Sciatic nerve (tissue), 2 donors: ENCODE results near the gene FGG. TPM values are rescaled to one million over a fixed set of nuclear protein-coding genes. Genes with fewer than 3 reads are reported as not detected.

ENCODE experiments used
- ATAC-seq: fragments of 200-7000 bp; cut with Tn5 transposase; one replicate; pipeline ENCODE4 v1.9.1; 2020; ENCODE audit warnings: mild to moderate bottlenecking, moderate library complexity
- DNase-seq: peaks from one replicate; pipeline ENCODE4 v3.0.0-alpha.2; 2020; ENCODE audit warnings: low spot score
- intact Hi-C: fragments of 100-400 bp; cut with DNase I; formaldehyde crosslinking; loops from one replicate; pipeline ENCODE4 v1.14.2; 2022
- total RNA-seq: library from RNA; stranded (reverse); fragmentation: NEBNext Ultra II Directional; extraction: Animal tissue kit (Norgen Biotek cat#: 25700); gene quantifications from one replicate; pipeline ENCODE4 v1.2.1, GENCODE V29; 2021
- donor health status: DM: no; HTN: no; CAD: no.
- donor health status: DM: no; HTN: no; CAD: no.

FGG gene
- total RNA-seq: not detected

- ATAC-seq: no peak
- intact Hi-C loops: no loop called here
- no peak for DNase-seq
Observed at GRCh38 chr4:154612472-154613414, at the start of gene FGG. Gene FGG (minus strand): TSS chr4:154612656. CDS start chr4:154612609, 47 bp downstream.

GRCh38 chr4:154660052-154660451 lies 47.6 kb upstream of the FGG start:
- DNase-seq: no peak
- ATAC-seq: no peak
- intact Hi-C loops: no loop called here

GRCh38 chr4:154658680-154659405 lies 46.4 kb upstream of the FGG start:
- ATAC-seq (no peak), DNase-seq (no peak)
- intact Hi-C loops: no loop called here

GRCh38 chr4:154643493-154643892 lies 31.0 kb upstream of the FGG start:
- intact Hi-C loops: no loop called here
- no peak for ATAC-seq
- no peak for DNase-seq

- DNase-seq (no peak), ATAC-seq (no peak)
- intact Hi-C loops: no loop called here
Observed at GRCh38 chr4:154642373-154643009, 30.0 kb upstream of the FGG start.

GRCh38 chr4:154640999-154641398 lies 28.5 kb upstream of the FGG start:
- intact Hi-C loops: no loop called here
- DNase-seq (no peak), ATAC-seq (no peak)

GRCh38 chr4:154634058-154634457 lies 21.6 kb upstream of the FGG start:
- ATAC-seq (no peak), DNase-seq (no peak)
- intact Hi-C loops: no loop called here

GRCh38 chr4:154631828-154632227 lies 19.4 kb upstream of the FGG start:
- DNase-seq (no peak), ATAC-seq (no peak)
- intact Hi-C loops: no loop called here

GRCh38 chr4:154630324-154630723 lies 17.9 kb upstream of the FGG start:
- ATAC-seq (no peak), DNase-seq (no peak)
- intact Hi-C loops: no loop called here

GRCh38 chr4:154626793-154627484 lies 14.5 kb upstream of the FGG start:
- DNase-seq (peak; percentile 74), ATAC-seq (peak; percentile 86)
- intact Hi-C loops: no loop called here

GRCh38 chr4:154625971-154626370 lies 13.5 kb upstream of the FGG start:
- ATAC-seq: no peak
- intact Hi-C loops: no loop called here
- DNase-seq: no peak

GRCh38 chr4:154623995-154624394 lies 11.5 kb upstream of the FGG start:
- no peak for DNase-seq
- ATAC-seq: no peak
- intact Hi-C loops: loop anchor here (5.0 kb wide), 1 partner anchor 117 kb away; no protein-coding TSS in a partner anchor

GRCh38 chr4:154623436-154623835 lies 11.0 kb upstream of the FGG start:
- DNase-seq (no peak), ATAC-seq (no peak)
- intact Hi-C loops: loop anchor here (5.0 kb wide), 1 partner anchor 116 kb away; no protein-coding TSS in a partner anchor

- no peak for ATAC-seq
- intact Hi-C loops: loop anchor here (5.0 kb wide), 1 partner anchor 115 kb away; no protein-coding TSS in a partner anchor
- no peak for DNase-seq
Observed at GRCh38 chr4:154622598-154622997, 10.1 kb upstream of the FGG start.

- intact Hi-C loops: loop anchor here (5.0 kb wide), 1 partner anchor 113 kb away; no protein-coding TSS in a partner anchor
- no peak for DNase-seq
- no peak for ATAC-seq
Observed at GRCh38 chr4:154620111-154620510, 7.7 kb upstream of the FGG start.

- no peak for ATAC-seq
Observed at GRCh38 chr4:154618708-154619315, 6.4 kb upstream of the FGG start.

GRCh38 chr4:154617820-154618317 lies 5.4 kb upstream of the FGG start:
- intact Hi-C loops: no loop called here
- ATAC-seq (no peak), DNase-seq (no peak)

More at GRCh38 chr4:154618708-154619315, 6.4 kb upstream of the FGG start:
- intact Hi-C loops: no loop called here
- peak; percentile 67 for DNase-seq

- intact Hi-C loops: no loop called here
- ATAC-seq: no peak
- no peak for DNase-seq
Observed at GRCh38 chr4:154616731-154617130, 4.3 kb upstream of the FGG start.
